Activated T-cell treated with anti-CD3 and anti-CD28 coated beads for 4 hours (primary cell): Measurements from ENCODE around the gene ASCC1.
A peak's percentile ranks its signal among the peaks of the same experiment; 100 is the strongest.

Source experiments
- DNase-seq: peaks from one replicate; pipeline ENCODE4 v3.0.0-alpha.2; 2020

Gene ASCC1

GRCh38 chr10:72080042-72080975 is 135.8 kb downstream of the ASCC1 start:
- DNase-seq: no peak

- DNase-seq: peak; percentile 39
These were observed 136.7 kb downstream of the ASCC1 start for GRCh38 chr10:72079356-72079755.

- DNase-seq: no peak
These were observed 138.6 kb downstream of the ASCC1 start for GRCh38 chr10:72077275-72077990.

GRCh38 chr10:72076756-72077155 is 139.3 kb downstream of the ASCC1 start:
- no peak for DNase-seq

- no peak for DNase-seq
These were observed 140.5 kb downstream of the ASCC1 start for GRCh38 chr10:72075376-72076115.

- DNase-seq: no peak
These were observed 141.3 kb downstream of the ASCC1 start for GRCh38 chr10:72074574-72075375.

GRCh38 chr10:72073708-72074573 is 142.1 kb downstream of the ASCC1 start:
- DNase-seq: no peak

GRCh38 chr10:72072639-72073038 is 143.4 kb downstream of the ASCC1 start:
- DNase-seq: no peak

- no peak for DNase-seq
These were observed 144.0 kb downstream of the ASCC1 start for GRCh38 chr10:72072046-72072445.

GRCh38 chr10:72069751-72070526 is 146.1 kb downstream of the ASCC1 start:
- no peak for DNase-seq

- no peak for DNase-seq
These were observed 147.1 kb downstream of the ASCC1 start for GRCh38 chr10:72068901-72069446.

GRCh38 chr10:72068126-72068765 is 147.8 kb downstream of the ASCC1 start:
- no peak for DNase-seq

- no peak for DNase-seq
These were observed 148.5 kb downstream of the ASCC1 start for GRCh38 chr10:72067463-72068125.

GRCh38 chr10:72066318-72067284 is 149.5 kb downstream of the ASCC1 start:
- no peak for DNase-seq

- DNase-seq: no peak
These were observed 150.5 kb downstream of the ASCC1 start for GRCh38 chr10:72065439-72066025.

- DNase-seq: no peak
These were observed 152.2 kb downstream of the ASCC1 start for GRCh38 chr10:72063703-72064391.
